Measurements from ENCODE around the gene MX1. TPM values are rescaled to one million over a fixed set of nuclear protein-coding genes. Genes with fewer than 3 reads are reported as not detected.

MX1 gene
- polyA plus RNA-seq, 1 donor from 2014 or later: 0.07 TPM

GRCh38 chr21:41439248-41439647 is 13.2 kb downstream of the MX1 start:
- Histone ChIP-seq H4K20me1 (ENCODE audit: insufficient read depth) (no peaks in the 10 kb centered on the region), H3K9me3 (ENCODE audit: low read length) (no peaks in the 10 kb centered on the region), H3K79me2 (replicated peaks; ENCODE audit: insufficient read depth, low read length) (no peaks in the 10 kb centered on the region), H3K9ac (ENCODE audit: low read length) (no peak overlapping the region), H3K9me2 (ENCODE audit: insufficient read depth, low read length) (no peaks in the 10 kb centered on the region), H3K27me3 (ENCODE audit: insufficient read depth, low read depth, low read length) (no peaks in the 10 kb centered on the region), H3K36me3 (ENCODE audit: insufficient read depth, low read length) (no peaks in the 10 kb centered on the region), H2AFZ (ENCODE audit: low read depth, low read length) (no peak overlapping the region), H3K27ac (ENCODE audit: low read length) (no peak overlapping the region), H3K4me3 (ENCODE audit: low read length) (no peak overlapping the region), H3F3A (ENCODE audit: insufficient read depth, low read length, poor library complexity, severe bottlenecking) (no peaks in the 10 kb centered on the region), H3K4me2 (ENCODE audit: low read length) (no peak overlapping the region)
- TF ChIP-seq EZH2 (IDR thresholded peaks at IDR 0.05; ENCODE audit: borderline replicate concordance, insufficient read depth, low read length, poor library complexity, severe bottlenecking) (no peak), SMC3 (conservative IDR thresholded peaks at IDR 0.05; ENCODE audit: poor library complexity) (no peak), TAF1 (IDR thresholded peaks at IDR 0.05; ENCODE audit: low read depth) (no peak)
- TF ChIP-seq, protein P1, sequence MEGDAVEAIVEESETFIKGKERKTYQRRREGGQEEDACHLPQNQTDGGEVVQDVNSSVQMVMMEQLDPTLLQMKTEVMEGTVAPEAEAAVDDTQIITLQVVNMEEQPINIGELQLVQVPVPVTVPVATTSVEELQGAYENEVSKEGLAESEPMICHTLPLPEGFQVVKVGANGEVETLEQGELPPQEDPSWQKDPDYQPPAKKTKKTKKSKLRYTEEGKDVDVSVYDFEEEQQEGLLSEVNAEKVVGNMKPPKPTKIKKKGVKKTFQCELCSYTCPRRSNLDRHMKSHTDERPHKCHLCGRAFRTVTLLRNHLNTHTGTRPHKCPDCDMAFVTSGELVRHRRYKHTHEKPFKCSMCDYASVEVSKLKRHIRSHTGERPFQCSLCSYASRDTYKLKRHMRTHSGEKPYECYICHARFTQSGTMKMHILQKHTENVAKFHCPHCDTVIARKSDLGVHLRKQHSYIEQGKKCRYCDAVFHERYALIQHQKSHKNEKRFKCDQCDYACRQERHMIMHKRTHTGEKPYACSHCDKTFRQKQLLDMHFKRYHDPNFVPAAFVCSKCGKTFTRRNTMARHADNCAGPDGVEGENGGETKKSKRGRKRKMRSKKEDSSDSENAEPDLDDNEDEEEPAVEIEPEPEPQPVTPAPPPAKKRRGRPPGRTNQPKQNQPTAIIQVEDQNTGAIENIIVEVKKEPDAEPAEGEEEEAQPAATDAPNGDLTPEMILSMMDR (IDR thresholded peaks at IDR 0.05; ENCODE audit: poor library complexity, severe bottlenecking): no peak

DNA sequence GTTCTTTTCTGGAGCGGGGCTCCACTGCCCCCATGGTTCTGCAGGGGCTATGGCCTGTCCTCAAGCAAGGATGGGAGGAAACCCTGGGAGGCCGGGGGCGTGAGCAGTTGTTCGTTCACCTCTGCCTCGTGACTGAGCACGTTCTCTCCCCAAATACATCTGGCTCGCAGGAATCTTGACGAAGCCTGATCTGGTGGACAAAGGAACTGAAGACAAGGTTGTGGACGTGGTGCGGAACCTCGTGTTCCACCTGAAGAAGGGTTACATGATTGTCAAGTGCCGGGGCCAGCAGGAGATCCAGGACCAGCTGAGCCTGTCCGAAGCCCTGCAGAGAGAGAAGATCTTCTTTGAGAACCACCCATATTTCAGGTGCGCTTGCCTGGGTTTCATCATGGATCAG is 15.5 kb downstream of the MX1 start:
- no peaks in the 10 kb centered on the region for H3K36me3 ChIP-seq (ENCODE audit: insufficient read depth, low read length)
- H3K27me3 ChIP-seq (ENCODE audit: insufficient read depth, low read depth, low read length): no peaks in the 10 kb centered on the region
- H3K9me2 ChIP-seq (ENCODE audit: insufficient read depth, low read length): no peaks in the 10 kb centered on the region
- H3K9ac ChIP-seq (ENCODE audit: low read length): no peak overlapping the region
- no peak overlapping the region for H3K4me2 ChIP-seq (ENCODE audit: low read length)
- no peaks in the 10 kb centered on the region for H3K9me3 ChIP-seq (ENCODE audit: low read length)
- no peak overlapping the region for H2AFZ ChIP-seq (ENCODE audit: low read depth, low read length)
- TF ChIP-seq MXI1 (conservative IDR thresholded peaks at IDR 0.05; ENCODE audit: poor library complexity, severe bottlenecking): no peak
- TF ChIP-seq, protein P1 (IDR thresholded peaks at IDR 0.05; ENCODE audit: poor library complexity, severe bottlenecking): no peak
- TF ChIP-seq TAF1 (IDR thresholded peaks at IDR 0.05; ENCODE audit: low read depth): no peak
- TF ChIP-seq RAD21 (conservative IDR thresholded peaks at IDR 0.05): no peak
- no peak for TF ChIP-seq EP300 (conservative IDR thresholded peaks at IDR 0.05; ENCODE audit: poor library complexity, severe bottlenecking)
- no peak for TF ChIP-seq EZH2 (IDR thresholded peaks at IDR 0.05; ENCODE audit: borderline replicate concordance, insufficient read depth, low read length, poor library complexity, severe bottlenecking)
- TF ChIP-seq POLR2AphosphoS5 (IDR thresholded peaks at IDR 0.05): no peak
- TF ChIP-seq REST (IDR thresholded peaks at IDR 0.05; ENCODE audit: borderline replicate concordance): no peak
- TF ChIP-seq SMC3 (conservative IDR thresholded peaks at IDR 0.05; ENCODE audit: poor library complexity): no peak
- no peak overlapping the region for H3K4me3 ChIP-seq (ENCODE audit: low read length)
- no peak overlapping the region for H3K27ac ChIP-seq (ENCODE audit: low read length)
- H3K79me2 ChIP-seq (replicated peaks; ENCODE audit: insufficient read depth, low read length): no peaks in the 10 kb centered on the region
- H4K20me1 ChIP-seq (ENCODE audit: insufficient read depth): no peaks in the 10 kb centered on the region
- H3F3A ChIP-seq (ENCODE audit: insufficient read depth, low read length, poor library complexity, severe bottlenecking): no peaks in the 10 kb centered on the region
